SH-SY5Y (cell line): ENCODE measurements around the gene GLDN.

Experiments
- GATA2 ChIP-seq: IDR thresholded peaks from 2 replicates; pipeline ENCODE4 v1.6.1; 2011; ENCODE audit warnings: mild to moderate bottlenecking, low read depth, low read length
- GATA3 ChIP-seq: IDR thresholded peaks from 2 replicates; pipeline ENCODE4 v1.6.1; 2011; ENCODE audit warnings: low read depth, mild to moderate bottlenecking, low read length, moderate library complexity

DNA sequence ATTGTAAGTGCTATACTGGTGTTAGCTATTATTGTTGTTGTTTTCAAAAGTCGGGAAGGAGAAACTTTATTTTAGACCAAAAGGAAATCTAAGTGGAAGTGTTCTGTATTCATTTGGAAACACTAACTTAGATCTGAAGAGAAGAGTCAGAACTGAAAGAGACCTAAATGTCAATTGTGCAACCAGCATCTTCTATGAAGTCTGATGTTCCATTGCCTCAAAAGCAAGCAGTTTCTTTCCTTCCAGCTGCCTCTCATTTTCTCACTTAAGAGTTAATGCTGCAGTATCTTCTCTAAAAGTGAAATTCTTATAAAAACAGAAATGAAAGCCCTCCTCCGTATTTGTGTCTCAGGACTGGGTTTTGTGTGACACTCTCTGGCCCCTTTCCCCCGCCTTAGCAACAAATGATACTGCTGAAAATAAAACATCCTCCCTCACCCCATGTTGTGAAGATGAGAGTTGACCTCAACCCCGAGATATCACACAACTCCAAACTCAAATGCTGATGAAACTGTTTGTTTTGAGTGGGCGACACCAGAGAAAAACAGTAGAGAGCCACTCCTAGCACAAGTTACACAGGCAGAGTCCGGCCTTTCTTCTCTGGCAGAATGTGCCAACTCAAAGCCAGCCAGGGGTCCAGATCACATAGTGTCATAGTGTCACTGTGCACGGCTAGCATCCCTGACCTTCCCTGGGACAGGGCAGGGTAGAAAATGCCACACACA lies 48.9 kb downstream of the GLDN start:
- TF ChIP-seq GATA3 (no peak), GATA2 (no peak)
